Tibial artery (tissue), 4 donors: ENCODE measurements around the gene SCIN.
"Not testable (repeated sequence)": the region's sequence is repeated elsewhere in the genome, so short reads cannot be mapped to it uniquely, and the experiment has no call there.

Experiments
- DNase-seq, 2 donors: peaks; one replicate each; pipeline ENCODE4 v3.0.0-alpha.2; 2019
- H3K27ac ChIP-seq, 2 donors: fragments of 200-600 bp; sonication (generic) in 1 of 2; 1 replicate in 1 of 2; 2 replicates in 1 of 2; pipeline ENCODE4 v1.5.1; 2018 to 2019; ENCODE audit warnings: mild to moderate bottlenecking in 1 of 2
- H3K27me3 ChIP-seq, 2 donors: fragments of 200-600 bp; sonication (generic) in 1 of 2; one replicate each; pipeline versions ENCODE4 v1.5.1 to v1.6.0; 2016 to 2019
- H3K36me3 ChIP-seq, 3 donors: fragments of 200-600 bp; sonication (generic) in 2 of 3; one replicate each; pipeline ENCODE4 v1.5.1; 2016 to 2019; ENCODE audit warnings: mild to moderate bottlenecking in 2 of 3
- H3K4me1 ChIP-seq, 4 donors: fragments of 200-600 bp; sonication (generic) in 2 of 4; 1 replicate in 3 of 4; 2 replicates in 1 of 4; pipeline ENCODE4 v1.5.1; 2016 to 2019
- H3K4me3 ChIP-seq, 2 donors: fragments of 200-600 bp; sonication (generic) in 1 of 2; 1 replicate in 1 of 2; 2 replicates in 1 of 2; pipeline ENCODE4 v1.5.1; 2018 to 2019; ENCODE audit warnings: mild to moderate bottlenecking in 2 of 2
- H3K9me3 ChIP-seq, 3 donors: fragments of 200-600 bp; sonication (generic) in 1 of 3; one replicate each; pipeline ENCODE4 v1.5.1; 2016 to 2019
- intact Hi-C: fragments of 100-400 bp; cut with DNase I; formaldehyde crosslinking; loops from one replicate; pipeline ENCODE4 v1.15.0; 2023; ENCODE audit warnings: low total_unique reads
- TF ChIP-seq, protein P1 (sequence below), 2 experiments: fragments of 200-600 bp in 1 of 2; fragments of 450-650 bp in 1 of 2; IDR thresholded peaks; one replicate each; pipeline ENCODE4 v1.5.1; 2017 to 2019; ENCODE audit warnings: antibody characterized with exemption in 2 of 2, mild to moderate bottlenecking in 1 of 2, moderate library complexity in 1 of 2

The SCIN gene

DNA sequence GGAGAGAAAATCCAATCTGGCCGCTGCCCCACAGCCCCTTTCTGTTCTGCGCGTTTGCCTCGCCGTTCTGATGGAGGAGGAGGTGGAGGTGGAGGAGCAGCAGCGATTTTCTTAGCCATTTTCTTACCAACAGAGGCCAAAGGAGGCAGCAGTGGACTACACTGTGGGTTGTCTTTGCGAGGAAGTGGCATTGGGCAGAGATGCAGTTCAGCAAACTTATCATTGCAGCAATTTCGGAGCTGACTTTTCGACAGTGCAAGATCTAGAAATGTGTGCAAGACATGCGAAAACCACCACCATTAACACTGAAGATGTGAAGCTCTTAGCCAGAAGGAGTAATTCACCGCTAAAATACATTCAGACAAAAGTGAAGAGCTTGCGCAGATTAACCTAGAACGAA is 115.0 kb downstream of the SCIN start:
- DNase-seq: peak in 1 of 2 donors; percentile 33
- H3K4me3 ChIP-seq: peak overlapping the region; percentile 92 to 95

DNA sequence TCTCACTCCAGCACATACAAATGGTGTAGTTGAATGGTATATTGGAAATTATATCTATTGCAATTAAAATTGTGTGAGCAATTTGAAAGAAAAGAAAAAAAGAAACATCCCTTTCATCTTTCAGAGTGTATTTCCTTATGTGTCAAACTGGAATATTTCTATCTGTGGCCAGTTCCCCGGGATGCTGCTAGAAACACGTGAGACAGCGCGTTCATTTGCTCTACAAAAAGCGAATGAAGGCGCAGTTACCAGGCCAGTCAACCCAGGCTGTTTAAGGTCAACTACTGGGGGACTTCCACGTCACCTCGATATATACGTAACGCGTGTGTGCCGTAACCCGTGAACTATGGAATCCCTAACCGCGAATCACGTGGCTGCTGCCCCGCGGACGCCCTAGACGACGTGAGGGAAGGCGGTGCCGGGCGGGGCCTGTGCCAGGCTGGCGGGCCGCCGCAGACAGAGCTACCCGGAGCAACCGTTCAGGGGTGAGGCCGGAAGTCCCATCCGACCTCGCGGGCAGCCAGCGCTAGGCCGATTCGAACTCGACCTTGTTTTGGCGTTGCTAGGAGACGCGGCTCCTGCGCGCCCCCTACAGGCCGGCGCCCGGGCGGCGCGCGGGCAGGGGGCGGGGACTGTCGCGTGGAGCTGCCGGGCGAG is 115.8 kb downstream of the SCIN start:
- H3K4me1 ChIP-seq: peaks cover 0 to 4% (median 0%) of the 10 kb centered on the region in 4 donors
- peak; percentile 87 to 94 for DNase-seq
- H3K36me3 ChIP-seq: no peaks in the 10 kb centered on the region
- H3K27ac ChIP-seq: peak overlapping the region; percentile 84
- H3K9me3 ChIP-seq: no peaks in the 10 kb centered on the region
- TF ChIP-seq, protein P1, sequence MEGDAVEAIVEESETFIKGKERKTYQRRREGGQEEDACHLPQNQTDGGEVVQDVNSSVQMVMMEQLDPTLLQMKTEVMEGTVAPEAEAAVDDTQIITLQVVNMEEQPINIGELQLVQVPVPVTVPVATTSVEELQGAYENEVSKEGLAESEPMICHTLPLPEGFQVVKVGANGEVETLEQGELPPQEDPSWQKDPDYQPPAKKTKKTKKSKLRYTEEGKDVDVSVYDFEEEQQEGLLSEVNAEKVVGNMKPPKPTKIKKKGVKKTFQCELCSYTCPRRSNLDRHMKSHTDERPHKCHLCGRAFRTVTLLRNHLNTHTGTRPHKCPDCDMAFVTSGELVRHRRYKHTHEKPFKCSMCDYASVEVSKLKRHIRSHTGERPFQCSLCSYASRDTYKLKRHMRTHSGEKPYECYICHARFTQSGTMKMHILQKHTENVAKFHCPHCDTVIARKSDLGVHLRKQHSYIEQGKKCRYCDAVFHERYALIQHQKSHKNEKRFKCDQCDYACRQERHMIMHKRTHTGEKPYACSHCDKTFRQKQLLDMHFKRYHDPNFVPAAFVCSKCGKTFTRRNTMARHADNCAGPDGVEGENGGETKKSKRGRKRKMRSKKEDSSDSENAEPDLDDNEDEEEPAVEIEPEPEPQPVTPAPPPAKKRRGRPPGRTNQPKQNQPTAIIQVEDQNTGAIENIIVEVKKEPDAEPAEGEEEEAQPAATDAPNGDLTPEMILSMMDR (IDR thresholded peaks at IDR 0.05): peak; percentile 86 to 93
- intact Hi-C loops: no loop called here
- peak overlapping the region; percentile 92 to 95 for H3K4me3 ChIP-seq
- no peaks in the 10 kb centered on the region for H3K27me3 ChIP-seq

More for the DNA sequence above, 115.0 kb downstream of the SCIN start:
- no peaks in the 10 kb centered on the region for H3K9me3 ChIP-seq
- intact Hi-C loops: no loop called here
- H3K4me1 ChIP-seq: peaks cover 0 to 4% (median 0%) of the 10 kb centered on the region in 4 donors
- H3K27me3 ChIP-seq: no peaks in the 10 kb centered on the region
- H3K36me3 ChIP-seq: no peaks in the 10 kb centered on the region
- peak overlapping the region in 1 of 2 donors; percentile 84 for H3K27ac ChIP-seq
- TF ChIP-seq, protein P1 (IDR thresholded peaks at IDR 0.05): peak; percentile 38 to 49

DNA sequence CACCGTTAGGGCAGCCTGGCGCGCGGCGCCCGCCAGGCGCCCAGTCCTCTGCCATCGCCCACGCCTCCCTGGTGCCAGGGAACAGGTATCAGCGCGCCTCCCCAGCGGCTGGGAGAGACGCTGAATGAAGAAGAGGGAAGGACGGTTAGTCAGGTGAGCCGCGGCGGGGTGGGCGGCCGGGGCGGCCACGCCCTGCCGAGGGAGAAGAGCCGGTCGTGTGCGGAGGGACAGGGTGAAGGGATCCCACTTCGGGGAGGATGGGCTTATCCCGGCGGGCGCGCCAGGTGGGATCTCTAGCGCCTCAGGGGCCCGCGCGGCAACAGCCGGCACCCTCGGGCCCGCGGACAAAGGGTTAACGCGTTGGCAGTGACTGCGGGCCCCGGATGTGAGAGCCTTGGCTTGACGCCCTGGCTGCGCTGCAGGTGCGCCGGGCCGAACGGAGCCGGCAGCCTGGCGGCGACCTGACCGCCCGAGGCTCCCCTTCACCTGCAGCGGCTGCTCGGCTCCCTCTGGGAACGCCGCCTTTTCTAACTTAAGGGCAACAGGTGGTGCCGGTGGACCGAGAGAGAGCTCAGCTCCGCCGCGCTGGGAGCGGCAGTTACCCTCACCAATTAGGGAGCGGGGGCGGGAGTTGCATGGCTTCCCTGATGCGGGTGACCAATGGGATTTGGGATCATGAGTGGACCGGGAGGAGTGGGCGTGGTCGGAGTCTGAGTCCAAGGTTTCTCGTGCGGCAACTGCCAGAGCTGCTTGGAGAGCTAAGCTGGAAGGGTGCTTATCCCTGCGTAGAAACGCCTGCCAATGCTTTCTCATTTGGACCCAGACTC is 116.6 kb downstream of the SCIN start, which contains the start of gene ARL4A:
Gene ARL4A (plus strand): TSS at position 743 of the 827 bp plus-strand sequence. CDS start 622 bp downstream, outside the sequence.
- H3K27ac ChIP-seq: peak within 1 kb of the TSS; percentile 84
- TF ChIP-seq, protein P1 (IDR thresholded peaks at IDR 0.05): peak in 1 of 2 experiments; percentile 39
- H3K4me1 ChIP-seq: peaks cover 0 to 4% (median 0%) of the 10 kb centered on the region in 4 donors
- DNase-seq: peak; percentile 99 to 100
- H3K4me3 ChIP-seq: peak within 1 kb of the TSS; percentile 92 to 95
- H3K27me3 ChIP-seq: no peaks in the 10 kb centered on the region
- H3K9me3 ChIP-seq: no peaks in the 10 kb centered on the region
- intact Hi-C loops: no loop called here
- no peaks in the 10 kb centered on the region for H3K36me3 ChIP-seq

DNA sequence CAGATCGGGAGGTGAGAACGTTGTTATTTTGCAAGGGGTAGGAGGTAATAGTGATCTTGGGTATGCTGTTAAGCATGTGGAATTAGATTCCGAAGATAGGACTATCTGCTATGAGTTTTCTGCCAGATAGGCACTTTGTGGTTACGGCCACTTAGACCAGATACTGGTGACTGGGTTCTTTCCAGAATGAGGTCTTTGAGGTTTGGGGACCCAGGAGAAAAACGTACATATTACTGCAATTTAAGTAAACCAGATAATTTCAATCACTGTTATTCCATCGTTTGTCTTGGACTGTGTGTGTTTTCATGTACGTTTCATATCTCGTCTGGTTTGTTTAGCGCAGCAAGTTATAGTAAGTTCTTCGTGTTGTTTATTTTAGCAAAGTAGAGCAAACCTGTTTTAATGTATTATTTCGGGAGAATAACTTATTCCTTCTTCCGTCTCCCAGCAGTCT is 117.2 kb downstream of the SCIN start:
- no peaks in the 10 kb centered on the region for H3K36me3 ChIP-seq
- DNase-seq: no peak
- intact Hi-C loops: no loop called here

DNA sequence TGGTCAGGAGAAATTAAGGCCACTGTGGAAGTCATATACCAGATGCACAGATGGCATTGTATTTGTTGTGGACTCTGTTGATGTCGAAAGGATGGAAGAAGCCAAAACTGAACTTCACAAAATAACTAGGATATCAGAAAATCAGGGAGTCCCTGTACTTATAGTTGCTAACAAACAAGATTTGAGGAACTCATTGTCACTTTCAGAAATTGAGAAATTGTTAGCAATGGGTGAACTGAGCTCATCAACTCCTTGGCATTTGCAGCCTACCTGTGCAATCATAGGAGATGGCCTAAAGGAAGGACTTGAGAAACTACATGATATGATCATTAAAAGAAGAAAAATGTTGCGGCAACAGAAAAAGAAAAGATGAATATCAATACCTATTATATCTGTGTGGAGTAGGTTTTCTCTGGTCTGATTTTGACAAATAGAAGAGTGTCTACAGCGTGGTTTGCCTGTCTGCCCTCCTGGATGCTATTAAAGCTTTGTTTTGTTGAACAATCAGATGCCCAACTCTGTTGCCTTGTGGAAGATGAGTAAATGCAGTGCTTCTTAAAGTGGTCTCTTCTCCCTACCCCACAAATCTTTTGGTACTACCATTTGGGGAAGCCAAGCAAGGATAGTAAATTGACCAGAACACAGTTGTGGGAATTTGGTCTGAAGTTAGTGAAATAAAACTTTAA is 118.1 kb downstream of the SCIN start:
- H3K4me1 ChIP-seq, intact Hi-C loops, DNase-seq, H3K27me3 ChIP-seq, H3K36me3 ChIP-seq, H3K27ac ChIP-seq, H3K9me3 ChIP-seq: not testable (repeated sequence)
- peak overlapping the region; percentile 5 to 95 for H3K4me3 ChIP-seq

More for the DNA sequence above, 117.2 kb downstream of the SCIN start:
- Histone ChIP-seq H3K4me3 (peak overlapping the region; percentile 92 to 95), H3K9me3 (no peaks in the 10 kb centered on the region), H3K4me1 (peaks cover 0 to 4% (median 0%) of the 10 kb centered on the region in 4 donors), H3K27ac (peak overlapping the region; percentile 84), H3K27me3 (no peaks in the 10 kb centered on the region)
- TF ChIP-seq, protein P1 (IDR thresholded peaks at IDR 0.05): no peak
